GM12801 (cell line): ENCODE data around the gene TENM4.

Source experiments
- CTCF ChIP-seq: IDR thresholded peaks from one replicate; pipeline ENCODE4 v1.5.1; 2011; ENCODE audit warnings: control low read depth; ENCODE audit not compliant: insufficient read length; ENCODE audit errors: extremely low read depth

TENM4 gene

GRCh38 chr11:79274636-79275331 lies 166.0 kb downstream of the TENM4 start:
- no peak for TF ChIP-seq CTCF

DNA sequence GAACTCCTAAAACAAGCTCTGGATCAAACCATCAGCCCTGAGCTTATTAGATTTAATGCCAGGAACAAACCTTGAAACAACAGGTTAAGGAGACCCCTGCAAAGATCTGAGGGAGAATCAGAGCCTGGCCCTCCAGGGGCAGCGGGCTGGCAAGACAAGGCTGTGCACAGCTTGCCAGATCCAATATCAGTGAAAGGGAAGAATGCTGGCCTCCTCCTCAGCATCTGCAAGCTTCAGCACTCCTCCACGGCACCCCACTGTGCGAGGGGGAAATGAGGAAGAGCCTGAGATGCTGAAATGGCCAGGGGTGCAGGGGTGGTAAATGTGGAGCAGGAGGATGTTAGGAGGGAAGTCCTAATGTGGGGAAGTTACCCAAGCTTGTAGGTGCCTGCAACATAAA lies 167.0 kb downstream of the TENM4 start:
- TF ChIP-seq CTCF, result no peak

GRCh38 chr11:79269611-79270307 lies 171.1 kb downstream of the TENM4 start:
- no peak for TF ChIP-seq CTCF

- TF ChIP-seq CTCF, result no peak
Measured at GRCh38 chr11:79266396-79266795, 174.4 kb downstream of the TENM4 start.

DNA sequence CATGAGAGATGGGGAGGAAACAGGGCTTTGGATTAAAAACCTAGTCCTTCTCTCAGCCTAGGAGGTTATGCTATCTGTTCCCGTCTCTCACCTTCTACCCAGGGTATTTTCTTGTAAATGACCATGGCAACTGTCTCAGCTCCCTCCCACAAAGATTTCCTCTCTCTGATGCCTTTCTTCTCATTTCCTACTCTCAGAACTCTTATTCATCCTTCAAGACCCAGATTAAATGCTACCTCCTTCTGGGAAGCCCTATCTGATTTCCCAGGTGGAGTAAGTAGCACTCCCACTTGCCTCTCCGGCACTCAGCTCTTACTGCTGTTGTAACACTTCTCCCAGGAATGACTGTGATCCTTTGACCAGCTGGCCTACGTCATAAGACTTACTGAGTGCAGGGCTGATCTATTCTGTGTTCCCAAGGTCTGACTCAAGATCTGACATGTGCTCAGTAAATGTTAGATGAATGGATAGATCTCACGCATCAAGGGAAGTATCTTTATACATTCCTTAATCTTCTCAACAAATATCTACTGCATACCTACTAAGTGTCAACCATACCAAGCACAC lies 175.0 kb downstream of the TENM4 start:
- TF ChIP-seq CTCF, result no peak

GRCh38 chr11:79264284-79264683 lies 176.5 kb downstream of the TENM4 start:
- TF ChIP-seq CTCF, result no peak

DNA sequence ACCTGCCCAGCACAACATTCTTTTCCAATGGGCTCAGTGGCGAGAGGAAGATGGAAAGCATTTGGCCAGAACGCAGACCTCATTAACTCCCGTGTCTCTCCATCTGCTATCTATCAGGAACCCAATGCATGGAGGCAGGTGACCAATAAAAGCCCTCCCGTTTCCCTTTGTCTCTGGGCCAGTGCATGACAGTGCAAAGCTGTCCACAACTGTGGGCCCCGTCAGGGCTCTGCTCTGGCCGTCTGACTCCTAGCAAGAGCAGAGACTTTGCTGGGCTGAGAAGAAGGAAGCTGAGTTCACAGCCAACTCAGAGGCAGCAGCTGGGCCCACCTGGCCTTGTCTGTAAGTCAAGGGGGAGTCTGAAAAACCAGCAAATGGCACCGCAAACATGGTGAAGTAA lies 177.8 kb downstream of the TENM4 start:
- TF ChIP-seq CTCF, result no peak
